ENCODE data around the gene SH2B2.
"Not testable (repeated sequence)": the region's sequence is repeated elsewhere in the genome, so short reads cannot be mapped to it uniquely, and the experiment has no call there.

The SH2B2 gene

GRCh38 chr7:102330666-102331460, 44.2 kb downstream of the SH2B2 start:
- DNase-seq (ENCODE audit: low read depth in 2 of 2) = not testable (repeated sequence)

- DNase-seq (ENCODE audit: low read depth in 2 of 2) = not testable (repeated sequence)
Measured at GRCh38 chr7:102335574-102335973, 48.9 kb downstream of the SH2B2 start.

- DNase-seq (ENCODE audit: low read depth in 2 of 2) = not testable (repeated sequence)
Measured at GRCh38 chr7:102337002-102337401, 50.3 kb downstream of the SH2B2 start.

GRCh38 chr7:102337420-102337819, 50.8 kb downstream of the SH2B2 start:
- DNase-seq (ENCODE audit: low read depth in 2 of 2) = not testable (repeated sequence)

GRCh38 chr7:102340599-102341368, 54.1 kb downstream of the SH2B2 start:
- DNase-seq (ENCODE audit: low read depth in 2 of 2) = not testable (repeated sequence)

- not testable (repeated sequence) for DNase-seq (ENCODE audit: low read depth in 2 of 2)
Measured at GRCh38 chr7:102346983-102347382, 60.3 kb downstream of the SH2B2 start.

GRCh38 chr7:102356344-102356743, 69.7 kb downstream of the SH2B2 start, which contains the start of gene SPDYE6:
Gene SPDYE6 (minus strand): TSS chr7:102356444. CDS start chr7:102356023, 421 bp downstream.
- DNase-seq (ENCODE audit: low read depth in 2 of 2) = not testable (repeated sequence)

GRCh38 chr7:102363549-102364393, 77.1 kb downstream of the SH2B2 start:
- DNase-seq (ENCODE audit: low read depth in 2 of 2) = peak in 1 of 2 experiments; percentile 97

GRCh38 chr7:102364394-102364886, 77.8 kb downstream of the SH2B2 start:
- not testable (repeated sequence) for DNase-seq (ENCODE audit: low read depth in 2 of 2)

- DNase-seq (ENCODE audit: low read depth in 2 of 2) = not testable (repeated sequence)
Measured at GRCh38 chr7:102365390-102365789, 78.7 kb downstream of the SH2B2 start.

GRCh38 chr7:102370038-102370437, 83.4 kb downstream of the SH2B2 start:
- DNase-seq (ENCODE audit: low read depth in 2 of 2) = not testable (repeated sequence)
